Epithelial cell of proximal tubule (primary cell): ENCODE measurements around the gene KCNMA1. TPM values are rescaled to one million over a fixed set of nuclear protein-coding genes. Genes with fewer than 3 reads are reported as not detected.

Experiments used
- DNase-seq: peaks from one replicate; pipeline ENCODE4 v3.0.0-alpha.2; 2011; ENCODE audit warnings: low read depth
- H3K4me3 ChIP-seq: 2 replicates; pipeline ENCODE4 v1.5.1; 2011; ENCODE audit warnings: low read depth, mild to moderate bottlenecking, low read length
- CTCF ChIP-seq: conservative IDR thresholded peaks from 2 replicates; pipeline ENCODE4 v1.5.1; 2012; ENCODE audit warnings: low read depth, mild to moderate bottlenecking, low read length
- total RNA-seq: library from RNA; depleted of rRNA; stranded (reverse); fragments of >200 nt; gene quantifications from 2 replicates; pipeline ENCODE4 v1.2.3, GENCODE V29; 2015

KCNMA1 gene
- total RNA-seq, 1 donor from 2014 or later: 12.5 TPM

- H3K4me3 ChIP-seq: no peak overlapping the region
- TF ChIP-seq CTCF: no peak
Measured at GRCh38 chr10:77511498-77512218, 126.0 kb downstream of the KCNMA1 start.

GRCh38 chr10:77510695-77511094 lies 126.9 kb downstream of the KCNMA1 start:
- DNase-seq: no peak
- no peak overlapping the region for H3K4me3 ChIP-seq
- TF ChIP-seq CTCF: no peak

More at GRCh38 chr10:77511498-77512218, 126.0 kb downstream of the KCNMA1 start:
- no peak for DNase-seq

- TF ChIP-seq CTCF: no peak
- DNase-seq: no peak
Measured at GRCh38 chr10:77510294-77510693, 127.3 kb downstream of the KCNMA1 start.

GRCh38 chr10:77509391-77509790 lies 128.2 kb downstream of the KCNMA1 start:
- H3K4me3 ChIP-seq: no peak overlapping the region
- TF ChIP-seq CTCF: no peak
- DNase-seq: no peak

More at GRCh38 chr10:77510294-77510693, 127.3 kb downstream of the KCNMA1 start:
- H3K4me3 ChIP-seq: no peak overlapping the region

- TF ChIP-seq CTCF: no peak
- no peak overlapping the region for H3K4me3 ChIP-seq
- DNase-seq: no peak
Measured at GRCh38 chr10:77507291-77507880, 130.2 kb downstream of the KCNMA1 start.

GRCh38 chr10:77506517-77507200 lies 130.9 kb downstream of the KCNMA1 start:
- TF ChIP-seq CTCF: no peak
- no peak for DNase-seq
- H3K4me3 ChIP-seq: no peak overlapping the region
